ENCODE measurements around the gene THNSL1. TPM values are rescaled to one million over a fixed set of nuclear protein-coding genes. Genes with fewer than 3 reads are reported as not detected.

Gene THNSL1
- total and polyA plus RNA-seq, 9 of the 15 experiments (the other 6 are each of a cell fraction or from before 2014, with no cell fraction given): 4.5 to 8.6 (median 6.3) TPM

DNA sequence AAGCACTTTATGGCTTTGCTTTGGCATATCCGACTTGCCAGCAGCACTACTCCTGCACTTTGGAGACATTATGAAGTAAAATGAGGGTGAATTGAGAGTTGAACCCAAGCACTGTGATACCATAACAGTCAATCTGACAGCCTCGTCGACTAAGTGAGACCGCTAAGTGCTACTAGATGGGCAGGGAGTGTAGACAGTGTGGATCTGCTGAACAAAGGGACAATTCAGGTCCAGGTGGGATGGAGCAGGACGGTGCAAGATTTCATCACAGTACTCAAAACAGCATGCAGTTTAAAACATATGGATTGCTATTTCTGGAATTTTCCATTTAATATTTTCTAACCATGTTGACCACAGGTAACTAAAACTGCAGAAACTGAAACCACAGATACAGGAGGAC lies 43.2 kb upstream of the THNSL1 start (continued):
- TF ChIP-seq, protein P1, sequence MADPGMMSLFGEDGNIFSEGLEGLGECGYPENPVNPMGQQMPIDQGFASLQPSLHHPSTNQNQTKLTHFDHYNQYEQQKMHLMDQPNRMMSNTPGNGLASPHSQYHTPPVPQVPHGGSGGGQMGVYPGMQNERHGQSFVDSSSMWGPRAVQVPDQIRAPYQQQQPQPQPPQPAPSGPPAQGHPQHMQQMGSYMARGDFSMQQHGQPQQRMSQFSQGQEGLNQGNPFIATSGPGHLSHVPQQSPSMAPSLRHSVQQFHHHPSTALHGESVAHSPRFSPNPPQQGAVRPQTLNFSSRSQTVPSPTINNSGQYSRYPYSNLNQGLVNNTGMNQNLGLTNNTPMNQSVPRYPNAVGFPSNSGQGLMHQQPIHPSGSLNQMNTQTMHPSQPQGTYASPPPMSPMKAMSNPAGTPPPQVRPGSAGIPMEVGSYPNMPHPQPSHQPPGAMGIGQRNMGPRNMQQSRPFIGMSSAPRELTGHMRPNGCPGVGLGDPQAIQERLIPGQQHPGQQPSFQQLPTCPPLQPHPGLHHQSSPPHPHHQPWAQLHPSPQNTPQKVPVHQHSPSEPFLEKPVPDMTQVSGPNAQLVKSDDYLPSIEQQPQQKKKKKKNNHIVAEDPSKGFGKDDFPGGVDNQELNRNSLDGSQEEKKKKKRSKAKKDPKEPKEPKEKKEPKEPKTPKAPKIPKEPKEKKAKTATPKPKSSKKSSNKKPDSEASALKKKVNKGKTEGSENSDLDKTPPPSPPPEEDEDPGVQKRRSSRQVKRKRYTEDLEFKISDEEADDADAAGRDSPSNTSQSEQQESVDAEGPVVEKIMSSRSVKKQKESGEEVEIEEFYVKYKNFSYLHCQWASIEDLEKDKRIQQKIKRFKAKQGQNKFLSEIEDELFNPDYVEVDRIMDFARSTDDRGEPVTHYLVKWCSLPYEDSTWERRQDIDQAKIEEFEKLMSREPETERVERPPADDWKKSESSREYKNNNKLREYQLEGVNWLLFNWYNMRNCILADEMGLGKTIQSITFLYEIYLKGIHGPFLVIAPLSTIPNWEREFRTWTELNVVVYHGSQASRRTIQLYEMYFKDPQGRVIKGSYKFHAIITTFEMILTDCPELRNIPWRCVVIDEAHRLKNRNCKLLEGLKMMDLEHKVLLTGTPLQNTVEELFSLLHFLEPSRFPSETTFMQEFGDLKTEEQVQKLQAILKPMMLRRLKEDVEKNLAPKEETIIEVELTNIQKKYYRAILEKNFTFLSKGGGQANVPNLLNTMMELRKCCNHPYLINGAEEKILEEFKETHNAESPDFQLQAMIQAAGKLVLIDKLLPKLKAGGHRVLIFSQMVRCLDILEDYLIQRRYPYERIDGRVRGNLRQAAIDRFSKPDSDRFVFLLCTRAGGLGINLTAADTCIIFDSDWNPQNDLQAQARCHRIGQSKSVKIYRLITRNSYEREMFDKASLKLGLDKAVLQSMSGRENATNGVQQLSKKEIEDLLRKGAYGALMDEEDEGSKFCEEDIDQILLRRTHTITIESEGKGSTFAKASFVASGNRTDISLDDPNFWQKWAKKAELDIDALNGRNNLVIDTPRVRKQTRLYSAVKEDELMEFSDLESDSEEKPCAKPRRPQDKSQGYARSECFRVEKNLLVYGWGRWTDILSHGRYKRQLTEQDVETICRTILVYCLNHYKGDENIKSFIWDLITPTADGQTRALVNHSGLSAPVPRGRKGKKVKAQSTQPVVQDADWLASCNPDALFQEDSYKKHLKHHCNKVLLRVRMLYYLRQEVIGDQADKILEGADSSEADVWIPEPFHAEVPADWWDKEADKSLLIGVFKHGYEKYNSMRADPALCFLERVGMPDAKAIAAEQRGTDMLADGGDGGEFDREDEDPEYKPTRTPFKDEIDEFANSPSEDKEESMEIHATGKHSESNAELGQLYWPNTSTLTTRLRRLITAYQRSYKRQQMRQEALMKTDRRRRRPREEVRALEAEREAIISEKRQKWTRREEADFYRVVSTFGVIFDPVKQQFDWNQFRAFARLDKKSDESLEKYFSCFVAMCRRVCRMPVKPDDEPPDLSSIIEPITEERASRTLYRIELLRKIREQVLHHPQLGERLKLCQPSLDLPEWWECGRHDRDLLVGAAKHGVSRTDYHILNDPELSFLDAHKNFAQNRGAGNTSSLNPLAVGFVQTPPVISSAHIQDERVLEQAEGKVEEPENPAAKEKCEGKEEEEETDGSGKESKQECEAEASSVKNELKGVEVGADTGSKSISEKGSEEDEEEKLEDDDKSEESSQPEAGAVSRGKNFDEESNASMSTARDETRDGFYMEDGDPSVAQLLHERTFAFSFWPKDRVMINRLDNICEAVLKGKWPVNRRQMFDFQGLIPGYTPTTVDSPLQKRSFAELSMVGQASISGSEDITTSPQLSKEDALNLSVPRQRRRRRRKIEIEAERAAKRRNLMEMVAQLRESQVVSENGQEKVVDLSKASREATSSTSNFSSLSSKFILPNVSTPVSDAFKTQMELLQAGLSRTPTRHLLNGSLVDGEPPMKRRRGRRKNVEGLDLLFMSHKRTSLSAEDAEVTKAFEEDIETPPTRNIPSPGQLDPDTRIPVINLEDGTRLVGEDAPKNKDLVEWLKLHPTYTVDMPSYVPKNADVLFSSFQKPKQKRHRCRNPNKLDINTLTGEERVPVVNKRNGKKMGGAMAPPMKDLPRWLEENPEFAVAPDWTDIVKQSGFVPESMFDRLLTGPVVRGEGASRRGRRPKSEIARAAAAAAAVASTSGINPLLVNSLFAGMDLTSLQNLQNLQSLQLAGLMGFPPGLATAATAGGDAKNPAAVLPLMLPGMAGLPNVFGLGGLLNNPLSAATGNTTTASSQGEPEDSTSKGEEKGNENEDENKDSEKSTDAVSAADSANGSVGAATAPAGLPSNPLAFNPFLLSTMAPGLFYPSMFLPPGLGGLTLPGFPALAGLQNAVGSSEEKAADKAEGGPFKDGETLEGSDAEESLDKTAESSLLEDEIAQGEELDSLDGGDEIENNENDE (IDR thresholded peaks at IDR 0.05; ENCODE audit: low read depth, low read length): no peak
- TF ChIP-seq ZNF133 (CRISPR knock-in tag; IDR thresholded peaks at IDR 0.05) (no peak), ZNF77 (CRISPR knock-in tag; IDR thresholded peaks at IDR 0.05) (no peak), SMARCA5 (IDR thresholded peaks at IDR 0.05) (no peak), KLF6 (CRISPR knock-in tag; IDR thresholded peaks at IDR 0.05; ENCODE audit: borderline replicate concordance) (no peak), ZNF696 (CRISPR knock-in tag; conservative IDR thresholded peaks at IDR 0.05) (no peak), DMBX1 (CRISPR knock-in tag; IDR thresholded peaks at IDR 0.05; ENCODE audit: borderline replicate concordance) (no peak), ARNT (IDR thresholded peaks at IDR 0.05) (no peak), SNIP1 (IDR thresholded peaks at IDR 0.05; ENCODE audit: low read depth) (no peak)
